ENCODE results near the gene GREB1.
A peak's percentile ranks its signal among the peaks of the same experiment; 100 is the strongest.

The GREB1 gene

GRCh38 chr2:11685906-11686470 lies 152.1 kb downstream of the GREB1 start:
- TF ChIP-seq CTCF (IDR thresholded peaks at IDR 0.05; ENCODE audit: control insufficient read depth, extremely low read depth, insufficient read depth) = no peak
- DNase-seq (ENCODE audit: low read depth) = no peak

GRCh38 chr2:11687736-11688135 lies 153.9 kb downstream of the GREB1 start:
- DNase-seq (ENCODE audit: low read depth) = no peak
- no peak for TF ChIP-seq CTCF (IDR thresholded peaks at IDR 0.05; ENCODE audit: control insufficient read depth, extremely low read depth, insufficient read depth)
- H3K4me3 ChIP-seq (ENCODE audit: low read depth, low read length) = no peak overlapping the region

More at GRCh38 chr2:11685906-11686470, 152.1 kb downstream of the GREB1 start:
- H3K4me3 ChIP-seq (ENCODE audit: low read depth, low read length) = no peak overlapping the region

GRCh38 chr2:11688222-11689069 lies 154.6 kb downstream of the GREB1 start:
- no peak for DNase-seq (ENCODE audit: low read depth)
- TF ChIP-seq CTCF (IDR thresholded peaks at IDR 0.05; ENCODE audit: control insufficient read depth, extremely low read depth, insufficient read depth) = peak; percentile 52
- H3K4me3 ChIP-seq (ENCODE audit: low read depth, low read length) = no peak overlapping the region

GRCh38 chr2:11691076-11691660 lies 157.3 kb downstream of the GREB1 start:
- no peak for TF ChIP-seq CTCF (IDR thresholded peaks at IDR 0.05; ENCODE audit: control insufficient read depth, extremely low read depth, insufficient read depth)

More at GRCh38 chr2:11691076-11691660, 157.3 kb downstream of the GREB1 start:
- H3K4me3 ChIP-seq (ENCODE audit: low read depth, low read length) = no peak overlapping the region
- no peak for DNase-seq (ENCODE audit: low read depth)

Data from LNCaP clone FGC (cell line).